Stimulated activated CD4-positive, alpha-beta T cell treated with anti-CD3 and anti-CD28 coated beads, Interleukin-12 subunit alpha, Interleukin-12 subunit beta, amount 100 ng/mL, for 24 hours (primary cell): ENCODE data around the gene NEDD9.
A peak's percentile ranks its signal among the peaks of the same experiment; 100 is the strongest.

Experiments used
- DNase-seq, 2 experiments: peaks; one replicate each; pipeline ENCODE4 v3.0.0-alpha.2; 2020; ENCODE audit warnings: low read depth in 2 of 2

NEDD9 gene

DNA sequence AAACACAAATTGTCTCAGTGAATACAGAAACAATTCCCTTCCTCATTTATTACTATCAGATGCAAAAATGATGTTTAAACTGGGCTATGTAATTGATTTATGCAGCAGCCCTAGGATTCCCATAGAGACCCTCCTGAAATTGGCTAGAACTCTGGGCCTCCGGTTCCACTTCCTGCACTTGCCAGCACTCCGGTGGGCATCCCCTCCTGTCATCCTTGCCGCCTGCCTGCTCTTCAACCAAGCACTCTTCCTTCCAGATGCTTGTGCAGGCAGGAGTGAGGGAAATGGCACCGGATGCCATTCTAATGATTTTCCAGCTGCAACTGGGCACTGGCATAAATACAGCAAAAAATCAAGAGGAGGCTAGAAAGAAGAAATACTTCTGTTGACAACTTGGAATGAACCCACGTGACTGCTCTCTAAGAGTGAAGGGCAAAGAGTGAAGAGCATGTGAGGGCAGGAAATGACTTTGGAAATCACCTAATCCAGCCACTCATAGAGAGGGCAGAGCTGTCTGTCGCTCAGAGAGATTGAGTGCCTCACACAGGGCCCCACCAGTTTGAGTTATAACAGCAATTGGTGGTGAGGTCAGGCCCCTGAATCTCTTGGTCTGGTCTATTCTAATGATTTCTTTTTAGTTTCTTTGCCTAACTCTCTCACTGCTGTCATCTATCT is 3.7 kb upstream of the NEDD9 start:
- DNase-seq, result no peak

DNA sequence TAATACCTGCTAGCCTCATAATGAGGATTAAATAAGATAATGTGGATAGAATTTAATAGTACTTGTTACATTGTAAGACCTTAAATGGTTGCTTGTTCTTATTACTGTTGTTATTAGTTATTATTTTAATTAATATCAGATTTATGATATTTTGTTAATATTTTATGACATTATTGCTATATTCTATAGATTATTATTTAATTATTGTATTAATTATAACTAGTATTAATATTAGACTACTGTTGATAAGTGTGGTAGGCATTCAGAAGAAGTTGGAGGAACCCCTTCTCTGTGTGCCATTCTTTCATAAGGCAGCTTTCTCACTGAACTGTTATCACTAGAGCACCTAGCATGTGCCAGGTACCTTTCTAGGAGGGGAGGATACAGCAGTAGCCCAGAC is 2.6 kb upstream of the NEDD9 start:
- DNase-seq, result no peak

DNA sequence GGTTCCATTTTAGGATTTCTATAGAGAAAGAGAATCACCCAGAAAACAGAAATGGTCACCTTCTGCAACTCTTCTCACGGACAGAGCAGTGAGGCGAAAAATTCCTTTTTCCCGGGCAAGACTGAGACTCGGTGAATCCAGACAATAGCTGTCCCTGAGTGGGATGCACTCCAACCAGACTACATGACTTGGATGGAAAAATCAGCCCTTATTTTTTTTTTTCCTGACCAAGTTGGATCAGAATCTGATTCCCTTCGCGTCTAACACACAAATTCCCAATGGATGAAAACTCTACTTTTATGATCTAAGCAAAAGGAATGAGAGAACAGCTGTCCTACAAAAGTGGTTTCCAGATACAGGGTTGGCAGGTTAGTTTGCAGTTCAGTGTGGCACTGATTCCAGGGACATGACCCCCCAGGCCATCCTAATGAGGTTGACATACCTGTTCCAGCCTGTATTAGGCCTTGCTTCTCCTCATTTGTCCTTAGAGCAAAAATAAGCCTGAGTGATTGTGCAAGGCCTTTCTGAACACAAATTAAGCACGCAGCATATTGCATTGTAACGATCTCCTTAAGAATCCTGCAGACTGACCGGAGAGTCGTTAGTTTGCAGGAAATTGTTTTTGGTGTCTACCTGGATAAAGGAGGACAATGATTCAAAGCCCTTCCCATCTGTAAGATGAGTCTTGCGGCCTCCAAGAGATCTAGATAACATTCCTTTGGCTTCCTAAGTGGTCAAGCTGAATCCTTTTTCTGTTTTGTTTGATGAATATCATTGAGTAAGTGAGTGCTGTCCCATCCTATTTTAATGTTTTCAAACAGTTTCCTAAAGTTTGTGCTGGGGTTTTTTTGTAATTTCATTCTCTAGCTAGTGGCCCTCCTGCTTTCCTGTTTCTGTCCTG is 1.5 kb upstream of the NEDD9 start:
- no peak for DNase-seq

DNA sequence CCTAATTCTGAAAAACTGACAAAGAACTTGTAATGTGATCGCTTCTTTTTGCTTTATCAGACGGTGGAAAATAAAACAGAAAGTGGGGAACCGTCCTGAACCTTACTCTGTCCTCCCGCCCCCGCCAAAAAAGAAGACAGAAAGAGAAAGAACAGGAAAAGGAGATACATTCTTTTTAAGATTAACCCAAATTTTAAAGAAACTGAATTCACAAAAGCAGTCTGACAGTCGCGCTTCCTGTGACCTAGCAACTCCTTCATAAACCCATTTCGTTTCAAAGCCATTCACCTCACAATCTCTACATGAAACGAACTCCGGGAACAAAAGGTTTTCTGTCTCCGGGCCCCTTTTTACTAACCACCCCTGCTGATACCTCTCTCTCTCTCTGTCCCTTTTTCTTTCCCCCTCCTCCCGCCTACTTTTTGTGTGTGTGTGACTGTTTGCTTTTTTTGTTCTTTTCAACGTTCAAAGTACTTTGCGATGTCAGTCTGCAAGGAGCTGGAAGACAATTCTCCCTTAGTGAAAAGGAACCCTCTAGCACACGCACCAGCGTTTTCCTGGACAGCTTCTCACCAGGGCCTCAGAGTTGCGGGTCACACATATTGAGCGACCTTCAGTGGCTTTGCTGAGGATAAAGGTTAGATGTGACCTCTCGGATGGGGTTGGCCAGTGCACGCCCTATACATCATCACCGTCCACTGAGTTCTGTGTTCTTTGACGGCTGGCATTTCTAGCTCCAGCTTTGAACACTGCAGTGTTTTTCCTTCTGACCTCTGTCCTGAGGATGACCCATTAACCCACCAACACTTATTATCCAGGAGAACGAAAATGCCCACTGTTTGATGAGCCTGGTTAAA is 530 bp upstream of the NEDD9 start:
- DNase-seq, result no peak

DNA sequence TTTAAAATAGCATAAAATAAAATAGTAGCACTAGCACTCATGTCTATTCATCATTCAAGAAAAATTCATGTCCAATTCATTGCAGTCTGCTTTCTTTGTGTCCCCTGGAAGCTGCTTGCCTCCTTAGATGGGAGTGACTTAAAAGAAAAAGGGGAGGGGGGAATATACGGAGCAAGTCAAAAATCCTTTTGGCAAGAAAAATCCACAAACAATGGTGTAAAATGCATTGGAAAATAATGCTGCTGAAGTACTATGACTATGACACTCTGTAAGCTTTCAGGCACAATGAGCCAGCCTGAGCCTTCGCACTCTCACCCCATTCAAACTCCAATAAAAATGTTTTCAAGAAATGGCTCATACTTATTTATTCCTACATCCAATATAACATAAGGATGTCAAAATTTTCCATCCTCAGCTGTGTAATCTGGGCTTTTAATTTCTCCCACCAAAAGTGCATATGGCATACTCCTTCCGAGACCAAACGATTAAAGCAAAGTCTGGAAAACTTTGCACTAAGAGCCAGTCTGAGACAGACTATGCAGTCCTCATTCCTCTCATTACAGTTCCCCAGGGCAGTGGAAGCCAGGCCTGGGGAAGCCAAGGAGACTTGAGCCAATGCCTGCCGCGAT is 790 bp downstream of the NEDD9 start:
- DNase-seq, result no peak

DNA sequence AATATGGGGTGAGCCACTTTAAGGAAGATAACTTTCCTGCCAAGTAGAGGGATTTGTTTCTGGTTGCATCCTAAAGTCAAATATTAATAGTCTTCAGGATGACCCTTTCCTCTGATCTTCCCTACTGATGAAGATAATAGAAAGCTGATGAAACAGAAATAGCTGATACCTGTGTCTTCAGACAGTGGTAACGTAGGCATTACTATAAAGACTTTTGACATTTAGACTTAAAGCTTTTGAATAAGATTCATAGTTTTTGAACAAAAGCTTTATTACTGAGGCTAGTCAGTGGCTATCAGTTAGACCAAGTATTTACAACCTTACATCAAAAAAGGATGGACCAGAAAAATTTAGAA is 1.4 kb downstream of the NEDD9 start:
- no peak for DNase-seq

DNA sequence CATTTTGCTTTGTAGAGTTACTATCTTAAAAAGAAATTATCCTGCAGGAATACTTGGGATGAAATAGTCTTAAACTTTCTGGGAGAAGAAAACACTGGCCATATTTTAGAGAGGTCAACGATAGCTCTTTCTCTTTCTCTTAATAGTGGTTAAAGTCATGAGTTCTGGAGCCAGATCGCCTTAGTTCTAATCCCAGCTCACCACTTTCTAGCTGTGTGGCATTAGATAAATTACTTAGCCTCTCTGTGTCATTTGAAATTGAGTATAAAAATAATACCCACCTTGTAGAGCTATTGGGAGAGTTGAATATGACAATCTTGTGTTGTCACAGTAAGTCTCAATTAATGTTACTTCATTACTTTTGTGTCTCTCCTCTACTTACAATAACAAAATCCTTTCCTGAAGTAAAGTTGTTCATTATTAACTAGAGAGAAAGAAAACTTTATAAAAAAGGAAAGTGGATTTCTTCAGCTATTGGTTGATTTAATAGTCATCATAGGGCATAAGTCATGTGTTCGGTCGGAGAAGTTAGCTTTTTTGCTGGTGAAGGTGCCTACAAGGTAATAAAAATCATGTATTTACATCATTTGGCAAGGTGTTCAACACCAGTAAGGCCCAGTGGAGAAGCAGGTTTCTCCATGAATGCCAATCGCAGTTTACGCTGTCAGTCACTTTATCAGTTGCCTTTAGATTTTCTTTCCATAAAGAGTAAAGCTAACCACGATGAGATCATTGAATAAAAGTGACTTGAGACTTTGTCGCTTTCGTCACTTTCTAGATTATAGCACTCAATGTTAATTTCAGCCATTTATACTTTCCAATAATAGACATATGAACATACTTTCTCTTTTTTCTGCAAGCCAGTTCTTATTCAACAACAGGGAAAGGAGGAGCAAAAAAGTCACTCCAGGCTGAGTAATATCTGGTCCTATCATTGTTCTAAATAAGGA is 2.0 kb downstream of the NEDD9 start:
- DNase-seq, result no peak

DNA sequence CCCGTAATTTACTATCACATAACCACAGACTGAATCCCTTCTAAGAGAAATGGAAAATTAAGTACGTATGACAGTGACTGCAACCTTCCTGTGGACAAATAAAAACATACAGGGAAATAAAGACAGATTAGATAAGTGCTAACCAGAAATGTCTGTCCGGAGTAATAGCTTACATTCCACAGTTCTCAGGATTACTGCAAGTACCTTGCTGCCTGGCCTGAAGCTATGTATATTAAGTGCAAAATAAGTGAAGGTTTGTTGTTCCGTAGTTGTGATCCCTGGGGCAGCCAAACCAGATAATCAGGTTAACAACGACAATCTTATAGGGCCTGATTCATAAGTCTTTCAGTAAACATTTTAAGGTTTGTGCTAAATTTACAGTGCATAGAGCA is 2.8 kb downstream of the NEDD9 start:
- no peak for DNase-seq

DNA sequence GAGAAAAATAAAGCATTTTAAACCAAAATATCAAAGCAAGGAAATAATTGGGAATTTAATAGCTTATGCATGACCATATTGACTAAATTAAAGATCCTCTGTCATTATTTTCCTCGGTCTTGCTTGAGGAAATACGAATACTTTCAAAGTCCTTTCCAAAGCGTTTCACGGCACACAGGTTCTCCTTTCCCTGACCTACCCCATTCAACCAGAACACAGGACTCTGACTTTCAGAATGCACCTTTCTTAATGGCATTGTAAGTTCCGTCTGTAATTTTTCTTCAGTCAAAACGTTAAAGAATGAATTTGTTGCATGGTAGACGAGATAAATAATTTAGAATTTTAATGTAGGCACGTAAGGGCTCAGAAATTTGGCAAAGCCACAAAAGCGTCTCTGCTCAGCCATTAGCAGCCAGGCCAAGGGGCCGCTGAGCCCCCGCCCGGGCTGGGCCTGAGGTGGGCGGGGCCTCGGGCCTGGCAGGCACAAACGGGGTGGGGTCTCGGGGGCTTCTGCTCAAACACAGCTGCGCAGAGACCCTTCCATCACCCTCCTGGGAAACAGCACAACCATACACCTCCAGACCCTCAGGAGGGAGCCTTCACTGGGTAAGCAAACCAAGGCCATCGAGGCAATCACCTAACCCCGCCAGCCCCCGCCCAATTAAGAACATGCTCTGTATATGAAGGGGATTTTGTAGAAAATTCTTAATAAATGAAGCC is 3.4 kb downstream of the NEDD9 start:
- no peak for DNase-seq

DNA sequence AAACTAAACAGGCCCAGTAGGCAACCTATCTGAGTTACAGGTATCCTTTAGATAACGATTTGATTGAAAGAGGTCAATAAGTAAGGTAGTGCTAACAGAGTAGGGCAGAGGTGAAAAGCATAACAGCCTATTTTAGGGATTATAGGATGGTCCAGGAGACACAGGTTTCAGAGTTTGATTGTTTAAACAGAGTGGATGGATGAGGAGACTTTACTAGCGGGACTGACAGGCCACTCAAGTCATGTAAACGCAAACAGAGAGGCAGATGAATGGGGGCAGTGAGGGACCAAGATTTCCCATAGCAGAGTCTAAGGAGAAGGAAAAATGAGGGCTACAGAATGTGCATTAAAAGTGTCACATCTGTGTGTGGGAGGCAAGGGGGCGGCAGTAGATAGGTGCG is 4.8 kb downstream of the NEDD9 start:
- DNase-seq, result no peak

DNA sequence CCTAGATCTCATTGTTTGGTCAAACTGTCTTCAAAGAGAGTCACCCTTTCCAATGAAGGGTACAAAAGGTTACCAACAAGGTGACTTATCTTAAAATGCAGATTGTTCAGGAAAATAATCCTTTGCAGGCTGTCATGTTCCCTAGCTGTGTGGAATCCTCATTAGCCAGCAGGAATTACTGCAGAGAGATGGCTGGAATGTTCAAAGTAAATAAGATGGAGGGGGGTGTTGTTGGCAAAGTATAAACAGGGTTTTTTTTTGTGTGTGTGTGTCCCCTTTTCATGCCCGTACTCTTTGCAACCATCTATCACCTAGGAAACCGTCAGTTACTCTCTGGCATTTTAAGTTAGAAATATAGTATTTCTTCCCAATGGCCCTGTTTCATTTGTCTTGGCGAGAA is 6.5 kb downstream of the NEDD9 start:
- DNase-seq, result no peak

DNA sequence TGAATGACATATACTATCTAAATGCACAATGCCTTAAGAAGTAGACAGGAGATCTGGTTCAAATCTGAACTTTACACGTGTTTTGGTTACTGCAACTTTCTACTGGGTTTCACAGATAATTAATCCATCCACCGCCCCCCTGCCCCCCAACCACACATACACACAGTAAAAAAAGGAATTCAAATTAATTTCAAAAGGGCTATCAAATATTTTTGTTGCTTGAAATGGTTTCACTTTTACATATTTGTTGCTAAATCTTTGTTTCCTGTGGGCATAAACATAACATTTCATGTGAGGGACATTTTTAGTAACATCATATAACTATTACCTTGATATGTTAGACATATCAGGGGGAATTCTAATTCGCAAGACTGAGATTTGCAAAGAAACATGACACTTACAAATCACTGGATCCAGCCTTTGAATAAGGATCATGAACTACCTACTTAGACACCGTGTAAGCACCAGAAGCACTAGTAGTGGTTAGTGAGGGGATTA is 7.5 kb downstream of the NEDD9 start:
- DNase-seq, result no peak

DNA sequence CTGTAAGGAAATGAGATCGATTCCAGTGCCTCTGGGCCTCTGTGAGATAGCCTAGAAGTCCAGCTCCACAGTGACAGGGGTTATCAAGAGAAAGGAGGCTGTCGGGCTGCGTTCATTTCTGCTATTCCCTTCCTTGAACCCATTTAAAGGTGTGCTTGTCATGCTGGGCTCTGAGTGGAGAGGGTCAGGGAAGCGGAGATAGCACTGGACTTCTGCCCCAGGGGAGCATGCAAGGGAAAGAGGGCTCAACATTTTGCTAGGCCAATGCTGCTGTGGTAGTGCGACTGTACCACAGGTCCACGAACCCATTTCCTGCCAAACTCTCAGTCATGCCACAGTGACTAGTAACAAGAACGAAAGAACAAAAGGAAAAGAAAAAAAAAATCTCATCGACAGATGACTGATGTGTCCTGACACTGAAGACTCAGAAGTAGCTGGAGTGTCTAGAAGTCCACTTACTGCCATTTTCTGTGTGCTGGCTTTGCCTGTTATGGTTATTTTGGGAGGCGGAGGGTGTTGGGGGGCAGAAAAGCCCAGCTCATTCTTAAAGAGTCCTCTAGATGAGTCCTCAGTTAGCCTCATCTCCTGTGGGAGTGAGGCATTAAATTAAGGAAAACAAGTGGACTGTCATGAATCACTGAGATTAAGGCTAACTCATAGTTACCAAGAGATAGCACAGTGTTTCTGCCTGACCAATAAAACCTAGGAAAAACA is 8.1 kb downstream of the NEDD9 start:
- peak in 1 of 2 experiments; percentile 16 for DNase-seq

DNA sequence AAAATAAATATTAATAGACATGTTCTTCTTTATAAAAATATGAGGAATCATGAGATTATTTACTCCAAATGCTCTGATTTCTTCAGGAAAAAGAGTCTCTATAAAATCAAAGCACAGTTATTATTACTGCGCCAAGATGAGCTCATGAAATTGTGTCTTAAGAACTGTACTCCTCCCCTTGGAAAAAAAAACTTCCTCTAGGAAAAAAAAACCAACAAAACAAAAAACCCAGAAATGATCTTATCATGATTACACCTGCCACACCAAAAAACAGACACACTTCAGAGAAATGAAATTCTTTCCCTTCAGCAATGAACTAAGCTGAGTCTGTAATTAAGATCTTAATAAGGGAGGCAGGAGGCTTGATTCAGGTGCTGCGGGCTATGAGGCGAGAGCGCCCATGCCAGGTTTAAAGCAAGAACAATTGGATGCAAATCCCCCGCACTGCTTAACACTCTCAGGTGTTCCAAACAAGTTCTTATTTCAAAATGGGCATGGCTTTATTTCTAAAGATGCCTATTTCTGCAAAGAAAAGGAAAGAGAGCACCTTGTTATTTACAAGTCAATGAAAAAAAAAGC is 9.1 kb downstream of the NEDD9 start:
- DNase-seq, result no peak

DNA sequence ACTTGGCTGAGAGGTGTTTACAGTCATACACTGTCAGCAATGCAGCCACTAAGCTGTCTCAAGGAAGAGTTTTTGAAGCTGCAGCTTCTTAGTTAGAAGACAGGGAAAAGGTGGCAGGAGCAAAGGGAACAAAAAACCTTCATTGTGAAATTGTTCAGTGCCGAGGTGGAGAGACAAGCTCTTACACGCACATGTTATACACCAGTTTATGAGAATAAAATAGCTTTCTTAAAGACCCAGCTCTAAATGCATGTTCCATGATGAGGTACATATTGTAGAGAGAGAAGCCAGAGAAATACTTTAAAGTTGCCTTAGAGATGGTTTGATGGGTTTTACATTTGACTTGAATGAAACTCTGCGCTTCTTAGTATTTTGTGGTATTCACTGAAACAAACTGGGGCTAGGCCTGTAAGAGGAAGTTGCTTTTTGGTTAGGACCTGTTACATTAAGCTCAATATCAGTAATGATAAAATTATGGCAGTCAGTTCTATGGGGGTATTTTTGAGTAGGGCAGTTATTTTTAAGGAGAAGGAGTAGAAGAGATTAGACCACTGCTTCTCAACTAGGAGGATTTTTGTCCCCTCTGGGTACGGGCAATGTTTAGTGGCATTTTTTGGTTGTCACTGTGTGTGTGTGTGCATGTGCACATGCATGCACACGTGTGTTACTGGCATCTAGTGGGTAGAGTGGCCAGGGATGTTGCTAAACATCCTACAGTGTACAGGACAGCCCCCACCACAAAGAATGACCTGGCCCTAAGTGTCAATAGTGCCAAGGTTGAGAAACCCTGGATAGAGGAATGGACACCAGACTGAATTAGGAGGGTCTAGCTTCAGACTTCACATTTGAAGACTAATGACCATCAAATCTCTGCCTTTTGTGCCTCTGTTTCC is 9.8 kb downstream of the NEDD9 start:
- no peak for DNase-seq

DNA sequence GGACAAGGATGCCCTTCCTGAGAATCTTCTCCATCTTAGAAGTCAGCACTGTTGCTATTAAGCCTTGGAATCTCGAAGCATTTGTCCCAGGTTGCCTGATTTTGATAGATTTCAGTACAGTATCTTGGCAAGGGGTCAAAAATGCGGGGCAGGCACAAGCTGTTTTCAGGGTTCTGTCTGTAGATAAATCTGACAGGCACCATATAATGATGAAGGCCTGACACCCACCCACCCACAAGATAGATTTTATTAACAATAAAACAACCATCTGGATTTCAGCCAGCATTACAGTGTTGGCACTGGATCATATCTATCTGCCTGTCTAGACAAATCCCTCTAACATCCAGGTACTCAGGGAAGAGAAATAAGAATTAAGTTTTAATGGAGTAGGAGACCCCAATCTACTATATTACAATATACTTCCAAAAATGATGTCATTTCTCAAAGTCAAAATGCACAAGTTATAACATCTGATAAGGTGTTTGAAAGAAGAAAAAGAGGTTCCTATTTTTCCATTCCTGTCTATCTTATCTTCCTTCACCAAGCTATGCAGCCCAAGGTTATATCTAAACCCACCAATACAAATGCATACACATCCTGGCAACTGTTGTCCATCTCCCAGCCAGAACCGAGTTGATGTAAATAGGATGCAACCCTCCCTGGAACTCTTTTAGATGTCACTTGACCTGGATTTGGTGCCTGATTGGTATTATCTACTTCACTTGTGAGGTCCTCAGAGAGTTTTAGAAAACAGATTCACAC is 10.7 kb downstream of the NEDD9 start:
- no peak for DNase-seq

DNA sequence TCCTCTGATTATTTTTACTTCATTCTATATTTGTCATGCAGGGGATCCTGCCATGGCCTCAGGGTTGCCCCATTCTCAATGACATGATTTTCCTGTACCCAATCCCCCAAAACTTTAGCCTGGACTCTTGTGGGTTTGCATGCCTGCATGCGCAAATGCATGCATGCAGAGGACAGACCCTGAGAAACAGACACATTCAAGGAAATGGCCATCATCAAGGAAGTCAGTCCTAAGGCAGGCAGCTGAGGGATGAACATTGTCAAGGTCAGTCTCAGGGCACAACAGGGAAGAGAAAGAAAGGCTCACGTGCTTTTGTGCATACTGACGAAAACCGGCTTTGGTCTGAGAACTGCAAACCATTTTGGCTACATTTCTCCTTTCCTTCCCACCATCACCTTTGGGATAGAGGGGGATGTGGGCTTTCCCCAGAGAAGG is 13.1 kb downstream of the NEDD9 start:
- no peak for DNase-seq
